GM21423 (cell line): ENCODE results near the gene TMEM42.

Experiments used
- ATAC-seq: cut with Tn5 transposase; IDR thresholded peaks from one replicate; pipeline ENCODE4 v1.9.1; 2021; ENCODE audit warnings: mild to moderate bottlenecking, moderate library complexity; ENCODE audit not compliant: unreplicated experiment

Gene TMEM42

GRCh38 chr3:44870375-44871061, 8.8 kb downstream of the TMEM42 start:
- ATAC-seq, result no peak

GRCh38 chr3:44874308-44874707, 12.6 kb downstream of the TMEM42 start, which contains the start of gene TGM4:
TSS of gene TGM4 (plus strand) at chr3:44874608. CDS start at chr3:44874679, 71 bp downstream.
- no peak for ATAC-seq

- no peak for ATAC-seq
Measured at GRCh38 chr3:44875596-44875995, 13.9 kb downstream of the TMEM42 start.

- ATAC-seq, result no peak
Measured at GRCh38 chr3:44877333-44877732, 15.6 kb downstream of the TMEM42 start.

GRCh38 chr3:44880284-44880683, 18.6 kb downstream of the TMEM42 start:
- ATAC-seq, result no peak

- ATAC-seq, result no peak
Measured at GRCh38 chr3:44883213-44883955, 21.7 kb downstream of the TMEM42 start.

GRCh38 chr3:44883999-44884431, 22.3 kb downstream of the TMEM42 start:
- no peak for ATAC-seq

- ATAC-seq, result no peak
Measured at GRCh38 chr3:44885618-44886017, 23.9 kb downstream of the TMEM42 start.

GRCh38 chr3:44886561-44886960, 24.8 kb downstream of the TMEM42 start:
- no peak for ATAC-seq

GRCh38 chr3:44887101-44887500, 25.4 kb downstream of the TMEM42 start:
- ATAC-seq, result no peak

GRCh38 chr3:44890258-44890657, 28.5 kb downstream of the TMEM42 start:
- ATAC-seq, result no peak

- ATAC-seq, result no peak
Measured at GRCh38 chr3:44890852-44891251, 29.1 kb downstream of the TMEM42 start.

GRCh38 chr3:44892689-44893088, 31.0 kb downstream of the TMEM42 start:
- ATAC-seq, result no peak

- ATAC-seq, result no peak
Measured at GRCh38 chr3:44893097-44893496, 31.4 kb downstream of the TMEM42 start.

- ATAC-seq, result no peak
Measured at GRCh38 chr3:44894485-44894884, 32.8 kb downstream of the TMEM42 start.

- ATAC-seq, result no peak
Measured at GRCh38 chr3:44896440-44896839, 34.7 kb downstream of the TMEM42 start.

- no peak for ATAC-seq
Measured at GRCh38 chr3:44899683-44900367, 38.1 kb downstream of the TMEM42 start.

GRCh38 chr3:44902628-44903027, 40.9 kb downstream of the TMEM42 start:
- no peak for ATAC-seq

GRCh38 chr3:44903314-44903713, 41.6 kb downstream of the TMEM42 start:
- no peak for ATAC-seq

GRCh38 chr3:44903751-44904150, 42.0 kb downstream of the TMEM42 start:
- ATAC-seq, result no peak

- no peak for ATAC-seq
Measured at GRCh38 chr3:44905446-44906157, 43.9 kb downstream of the TMEM42 start.
